H1 (cell line): Measurements from ENCODE around the gene ELOF1. TPM values are rescaled to one million over a fixed set of nuclear protein-coding genes. Genes with fewer than 3 reads are reported as not detected.

ENCODE experiments used
- CHD7 ChIP-seq: fragments of 300-600 bp; sonication (generic); IDR thresholded peaks from 2 replicates; pipeline ENCODE4 v1.7.1; 2012; ENCODE audit warnings: low read length, moderate library complexity, mild to moderate bottlenecking, inconsistent platforms; ENCODE audit not compliant: insufficient replicate concordance
- KDM5A ChIP-seq: fragments of 200-600 bp; IDR thresholded peaks from 2 replicates; pipeline ENCODE4 v1.7.1; 2012; ENCODE audit warnings: mild to moderate bottlenecking, low read length, inconsistent platforms, mixed read lengths
- POLR2AphosphoS5 ChIP-seq: IDR thresholded peaks from 2 replicates; pipeline ENCODE4 v1.6.1; 2011; ENCODE audit warnings: low read depth, low read length
- SP1 ChIP-seq: IDR thresholded peaks from 2 replicates; pipeline ENCODE4 v1.6.1; 2011; ENCODE audit warnings: low read depth, low read length
- YY1 ChIP-seq: IDR thresholded peaks from 2 replicates; pipeline ENCODE4 v1.6.1; 2011; ENCODE audit warnings: low read depth, mild to moderate bottlenecking, low read length
- polyA plus RNA-seq, 7 experiments: library from polyadenylated mRNA; depleted of rRNA in 3 of 7; stranded (reverse) in 5 of 7; unstranded in 2 of 7; fragments of >200 nt in 5 of 7; fragments of 200-250 nt in 2 of 7; gene quantifications; 1 replicate in 5 of 7; 2 replicates in 1 of 7; 4 replicates in 1 of 7; pipeline versions ENCODE4 v1.2.1 to v1.2.3, GENCODE V29; 2011 to 2013; ENCODE audit warnings: missing spikeins in 2 of 7, mixed read lengths in 2 of 7
- total RNA-seq: library from RNA; stranded (reverse); fragmentation: NEBNext Ultra II Directional; extraction: Animal tissue kit (Norgen Biotek cat#: 25700); gene quantifications from 2 replicates; pipeline ENCODE4 v1.2.1, GENCODE V29; 2021

ELOF1 gene
- total and polyA plus RNA-seq, 2 of the 8 experiments (the other 6 are each of a cell fraction or from before 2014, with no cell fraction given): 84.2 to 101 TPM

- TF ChIP-seq CHD7 (no peak), YY1 (no peak), POLR2AphosphoS5 (no peak), KDM5A (no peak), SP1 (no peak)
These were observed 37.1 kb upstream of the ELOF1 start (continued) for GRCh38 chr19:11596156-11596555.
